CD4-positive, alpha-beta T cell treated with Interleukin-1 beta for 1 hour (primary cell): ENCODE measurements around the gene IQCM.

Source experiments
- DNase-seq, 2 donors: peaks; one replicate each; pipeline ENCODE4 v3.0.0-alpha.2; 2020 to 2022

IQCM gene

DNA sequence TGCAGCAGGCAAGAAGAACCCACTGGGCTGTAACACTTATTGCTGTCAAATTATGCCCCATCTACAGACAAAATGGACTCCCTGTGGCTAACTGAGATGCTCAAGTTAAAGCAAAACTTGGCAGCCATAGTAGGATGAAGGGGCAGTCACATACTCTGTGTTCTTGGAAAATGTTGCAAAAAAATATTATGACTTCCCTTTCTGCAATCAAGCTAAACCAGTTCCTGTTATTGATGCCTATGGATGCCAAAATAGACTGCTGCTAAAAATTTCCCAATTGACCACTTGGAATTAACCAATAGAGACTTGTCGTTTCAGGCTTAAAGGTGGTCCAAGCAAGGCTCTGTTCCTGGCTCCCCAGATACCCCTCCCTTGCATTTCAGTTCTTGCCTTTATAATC lies 49.5 kb downstream of the IQCM start:
- no peak for DNase-seq

DNA sequence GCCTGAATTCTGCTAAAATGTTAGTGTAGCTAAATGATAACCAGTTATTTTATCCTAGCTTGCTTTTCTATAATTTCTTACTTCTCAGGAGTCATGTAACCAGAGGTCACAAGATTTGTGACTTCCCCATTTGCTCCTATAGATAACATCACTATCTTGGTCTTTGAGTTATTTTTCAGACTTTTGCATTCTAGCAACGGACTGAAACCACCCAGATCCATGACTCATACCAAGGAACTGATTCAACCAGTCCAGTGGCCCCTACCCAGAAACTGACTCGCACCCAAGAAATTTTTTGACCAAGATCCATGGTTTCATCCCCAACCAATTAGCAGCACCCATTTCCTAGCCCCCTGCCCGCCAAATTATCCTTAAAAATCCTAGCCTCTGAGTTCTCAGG lies 50.0 kb downstream of the IQCM start:
- DNase-seq = no peak

DNA sequence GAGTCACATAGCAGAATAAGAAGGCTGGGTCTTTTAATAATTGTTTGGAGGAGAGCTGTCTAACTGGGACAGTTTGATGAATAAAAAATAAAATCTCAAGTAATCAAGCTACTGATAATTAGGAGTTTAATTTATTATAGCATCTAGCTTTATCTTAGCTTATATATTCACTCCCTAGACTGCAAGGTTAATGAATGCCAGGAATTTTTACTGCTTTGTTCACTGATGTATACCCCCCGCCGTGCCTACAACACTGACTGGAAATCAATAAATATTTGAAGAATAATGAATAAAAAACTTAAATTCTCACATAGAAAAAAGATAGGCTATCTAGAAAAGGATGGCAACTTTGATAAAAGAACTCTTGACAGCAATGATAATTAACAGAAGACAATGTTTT lies 59.7 kb downstream of the IQCM start:
- no peak for DNase-seq

DNA sequence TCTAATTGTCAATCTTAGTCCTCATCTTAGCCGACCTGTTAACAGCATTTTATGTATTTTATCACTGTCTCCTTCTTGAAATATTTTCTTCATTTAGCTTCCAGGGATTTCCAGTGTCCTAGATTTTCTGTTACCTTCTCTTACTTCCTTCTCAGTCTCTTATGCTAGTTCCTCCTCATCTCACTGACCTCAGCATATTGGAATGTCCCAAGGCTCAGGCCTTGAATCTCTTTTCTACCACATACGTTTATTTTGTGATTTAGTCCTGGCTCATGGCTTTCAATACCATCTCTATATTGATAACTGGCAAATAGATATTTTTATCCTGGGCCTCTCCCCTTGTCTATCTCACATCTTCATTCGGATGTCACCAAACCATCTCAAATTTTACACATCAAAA lies 61.1 kb downstream of the IQCM start:
- no peak for DNase-seq

DNA sequence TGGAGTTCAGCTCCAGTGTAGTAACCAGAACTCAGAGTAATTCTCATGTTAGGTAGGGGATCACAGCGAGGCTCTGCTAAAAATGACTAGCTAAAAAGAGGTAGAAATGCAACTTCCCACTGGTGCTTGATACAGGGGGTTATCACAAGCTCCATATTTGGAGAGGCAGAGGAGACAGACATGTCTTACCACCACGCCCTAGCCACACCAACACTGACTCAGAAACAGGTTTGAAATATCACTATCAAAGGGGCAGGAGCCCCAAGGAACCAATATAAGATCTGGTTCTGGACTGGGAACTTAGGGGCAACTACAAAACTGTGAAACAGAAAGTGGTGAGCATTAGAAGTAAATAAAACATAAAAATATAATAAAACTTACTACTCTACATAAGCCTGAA lies 62.9 kb downstream of the IQCM start:
- no peak for DNase-seq

DNA sequence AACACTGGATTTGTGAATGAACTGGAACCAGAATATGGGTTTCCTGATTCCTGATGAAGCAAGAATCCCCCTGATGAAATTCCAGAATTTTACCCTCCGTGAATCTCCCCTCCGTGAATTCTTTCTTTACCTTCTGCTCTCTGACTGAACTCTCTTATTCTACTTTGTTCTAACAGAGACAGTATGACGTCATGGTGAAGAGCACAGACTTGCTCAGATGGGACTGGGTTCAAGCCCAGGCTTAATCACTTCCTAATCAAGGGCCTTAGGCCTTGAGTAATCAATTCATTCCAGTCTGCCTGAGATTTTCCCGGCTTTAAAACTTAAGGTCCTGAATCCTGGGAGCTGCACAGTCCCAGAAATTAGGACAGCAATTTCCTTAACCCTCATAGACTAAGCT lies 64.5 kb downstream of the IQCM start:
- no peak for DNase-seq

DNA sequence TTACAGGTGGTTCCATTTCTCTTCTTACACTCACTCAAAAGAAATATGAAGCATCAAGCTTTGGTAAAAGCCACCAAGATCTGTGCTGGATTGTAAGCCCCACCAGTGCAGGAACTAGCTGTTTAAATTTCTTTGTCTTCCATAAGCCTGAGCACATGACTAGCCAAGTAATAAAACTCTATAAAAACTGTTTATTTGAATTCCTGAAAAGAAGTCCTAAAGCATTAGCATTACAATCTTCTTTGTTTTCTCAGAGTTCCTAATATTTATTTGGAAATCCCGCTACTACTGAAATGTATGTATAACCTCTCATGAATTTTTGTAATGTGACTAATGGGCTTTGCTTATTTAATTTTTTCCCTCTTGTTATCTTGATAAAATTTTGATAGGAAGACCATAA lies 65.9 kb downstream of the IQCM start:
- DNase-seq = no peak

DNA sequence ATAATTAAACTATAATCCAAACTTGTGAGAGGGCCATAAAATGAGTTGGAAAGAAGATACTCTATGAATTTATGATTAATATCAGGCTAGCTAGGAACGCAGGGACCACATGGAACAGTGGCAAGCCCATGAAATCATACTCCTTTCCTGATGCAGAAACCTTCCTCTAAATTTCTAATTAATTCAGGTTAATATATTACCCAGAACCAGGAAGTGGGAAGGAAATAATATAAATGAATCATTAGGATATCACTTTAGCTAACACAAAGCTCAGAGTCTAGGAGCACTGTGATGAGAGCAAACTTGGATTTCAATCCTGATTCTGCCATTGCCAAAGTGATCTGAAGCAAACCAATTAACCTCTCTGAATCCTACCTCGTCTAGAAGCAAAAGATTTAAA lies 68.0 kb downstream of the IQCM start:
- no peak for DNase-seq

DNA sequence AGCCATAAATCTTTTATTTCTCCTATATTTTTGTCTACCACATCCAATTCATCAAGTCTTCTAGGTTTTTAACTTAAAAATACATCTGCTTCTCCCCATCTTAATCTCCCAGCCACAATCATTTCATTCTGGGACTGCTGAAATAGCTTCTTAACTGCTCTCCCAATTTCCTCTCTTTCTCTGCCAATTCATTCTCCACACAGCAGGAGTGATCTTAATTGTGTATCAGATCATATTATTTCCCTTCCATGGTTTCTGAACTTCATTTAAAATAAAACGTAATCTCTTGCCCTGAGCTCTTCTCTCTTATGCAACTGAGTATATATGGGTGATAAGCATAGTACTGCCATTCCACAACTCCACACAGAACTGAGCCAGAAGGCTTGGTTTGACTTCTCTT lies 69.4 kb downstream of the IQCM start:
- no peak for DNase-seq

DNA sequence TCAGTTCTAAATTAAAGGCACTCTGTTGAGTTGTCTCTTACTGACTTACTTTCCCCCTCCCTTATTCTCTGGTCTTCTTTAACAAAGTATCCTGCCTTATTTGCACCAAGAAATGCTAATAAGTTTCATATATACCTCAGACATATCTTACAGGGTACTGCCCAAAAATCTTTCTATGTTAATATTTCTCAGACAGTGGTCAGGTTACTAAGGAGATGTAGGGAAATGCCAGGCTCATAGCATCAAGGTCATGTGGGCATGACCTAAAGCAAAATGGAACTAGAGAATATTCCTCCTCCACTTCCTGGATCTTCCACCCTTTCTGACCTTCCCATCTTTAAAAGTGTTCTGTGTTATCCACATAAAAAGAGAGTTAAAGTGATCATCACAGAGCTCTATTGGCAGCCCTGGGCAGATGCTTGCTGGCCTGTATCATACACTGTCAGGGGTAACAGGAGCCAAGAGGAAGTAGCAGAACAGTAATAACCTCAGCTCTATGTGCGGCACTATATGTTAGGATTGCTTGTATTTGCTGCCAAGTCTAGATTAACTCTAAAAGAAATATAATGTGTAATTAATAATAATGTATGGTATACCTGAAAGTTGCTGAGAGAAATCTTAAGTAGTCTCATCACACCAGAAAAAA lies 74.3 kb downstream of the IQCM start:
- no peak for DNase-seq

DNA sequence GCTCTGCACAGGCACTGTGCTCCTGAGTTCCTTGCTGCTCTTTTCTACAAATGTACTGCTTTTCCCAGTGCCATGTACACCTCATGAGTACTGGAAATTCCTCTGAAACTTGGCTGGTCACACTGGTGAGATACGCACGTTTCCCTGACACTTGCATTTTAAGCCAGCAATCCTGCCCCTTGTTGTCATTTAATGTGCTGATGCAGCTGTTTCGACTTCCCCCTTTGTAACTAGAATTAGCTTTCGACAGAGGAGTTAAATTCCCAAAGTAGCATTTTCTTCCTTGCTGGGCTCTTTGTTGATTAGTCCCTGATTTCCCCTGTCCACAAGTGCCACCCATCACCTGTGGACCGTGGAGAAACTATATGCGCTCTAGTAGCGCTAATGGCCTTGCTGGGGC lies 77.5 kb downstream of the IQCM start:
- DNase-seq = no peak

DNA sequence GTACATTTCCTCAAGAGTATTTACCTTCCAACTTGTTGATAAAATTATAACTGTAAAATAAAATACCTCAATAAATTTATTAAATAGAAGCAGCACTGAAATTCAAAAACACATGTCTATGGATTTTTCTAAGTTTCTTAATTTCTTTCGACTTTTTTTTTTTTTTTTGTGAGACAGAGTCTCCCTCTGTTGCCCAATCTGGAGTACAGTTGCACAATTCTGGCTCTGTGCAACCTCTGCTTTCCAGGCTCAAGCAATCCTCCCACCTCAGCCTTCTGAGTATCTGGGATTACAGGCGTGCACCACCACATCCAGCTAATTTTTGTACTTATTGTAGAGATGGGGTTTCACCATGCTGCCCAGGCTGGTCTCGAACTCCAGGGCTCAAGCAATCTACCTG lies 79.8 kb downstream of the IQCM start:
- DNase-seq = no peak

DNA sequence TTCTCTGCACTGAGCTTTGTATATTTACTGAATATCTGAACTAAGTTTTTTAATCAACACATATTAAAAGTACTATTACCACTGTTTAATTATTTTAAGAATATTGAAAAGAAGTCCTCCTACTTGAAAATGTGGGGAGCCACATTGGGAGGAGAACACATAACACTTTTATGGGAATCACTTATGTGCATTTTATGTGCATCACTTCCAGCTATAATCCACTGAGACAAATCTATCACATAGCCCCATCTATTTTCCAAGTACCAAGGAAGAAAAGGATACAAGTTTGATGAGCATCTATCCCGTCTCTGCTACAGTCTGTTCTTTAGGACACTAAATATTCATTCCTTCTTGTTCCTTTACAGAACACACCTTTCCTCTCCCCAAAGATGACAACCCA lies 87.2 kb downstream of the IQCM start:
- DNase-seq = no peak

DNA sequence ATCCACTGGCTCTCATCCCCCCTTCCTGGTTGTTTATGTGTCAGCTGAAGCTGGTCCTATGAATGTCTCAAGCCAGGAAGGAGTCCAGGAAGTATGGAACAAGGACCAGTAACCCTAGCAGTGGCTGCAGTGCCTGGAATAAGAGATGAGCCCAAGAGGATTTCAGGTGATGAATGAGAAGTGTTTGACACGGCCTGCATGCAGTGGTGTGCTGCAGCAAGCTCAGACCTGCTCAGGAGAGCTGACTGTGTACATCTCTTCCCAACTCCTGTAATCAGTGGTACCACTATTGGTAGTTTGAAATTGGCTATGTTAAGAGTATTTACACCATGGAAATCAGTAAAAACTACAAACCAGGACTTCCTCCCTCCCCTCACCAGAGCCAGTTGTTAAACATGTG lies 88.0 kb downstream of the IQCM start:
- DNase-seq = no peak

DNA sequence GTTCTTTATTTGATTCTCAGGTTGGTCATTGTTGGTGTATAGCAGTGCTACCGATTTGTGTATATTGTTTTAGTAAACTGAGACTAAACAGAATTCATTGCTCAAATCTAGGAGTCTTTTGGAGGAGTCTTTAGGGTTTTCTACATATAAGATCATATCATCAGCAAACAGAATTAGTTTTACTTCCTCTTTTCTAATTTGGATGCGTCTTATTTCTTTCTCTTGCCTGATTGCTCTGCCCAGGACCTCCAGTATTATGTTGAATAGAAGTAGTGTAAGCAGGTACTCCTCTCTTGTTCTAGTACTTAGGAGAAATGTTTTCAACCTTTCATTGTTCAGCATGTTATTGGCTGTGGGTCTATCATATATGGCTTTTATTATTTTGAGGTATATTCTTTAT lies 92.6 kb downstream of the IQCM start:
- DNase-seq = no peak

DNA sequence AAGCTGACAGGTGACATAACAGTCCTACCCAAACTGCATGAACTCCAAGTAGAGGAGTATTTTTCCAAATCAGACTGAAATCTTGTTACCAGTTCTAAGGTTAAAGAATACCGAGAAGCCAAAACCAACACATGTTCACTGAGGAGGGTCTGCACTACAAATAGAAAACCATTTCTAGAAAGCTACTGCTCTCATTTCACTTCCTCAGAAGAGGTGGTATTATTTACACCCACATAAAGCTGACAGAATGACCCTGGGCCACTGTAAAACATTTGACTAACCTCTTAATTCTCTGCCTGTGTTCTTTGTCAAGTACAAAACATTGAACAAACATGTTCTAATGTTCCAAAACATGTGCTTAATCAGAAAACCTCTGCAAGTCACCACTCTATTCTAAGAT lies 95.8 kb downstream of the IQCM start:
- no peak for DNase-seq

DNA sequence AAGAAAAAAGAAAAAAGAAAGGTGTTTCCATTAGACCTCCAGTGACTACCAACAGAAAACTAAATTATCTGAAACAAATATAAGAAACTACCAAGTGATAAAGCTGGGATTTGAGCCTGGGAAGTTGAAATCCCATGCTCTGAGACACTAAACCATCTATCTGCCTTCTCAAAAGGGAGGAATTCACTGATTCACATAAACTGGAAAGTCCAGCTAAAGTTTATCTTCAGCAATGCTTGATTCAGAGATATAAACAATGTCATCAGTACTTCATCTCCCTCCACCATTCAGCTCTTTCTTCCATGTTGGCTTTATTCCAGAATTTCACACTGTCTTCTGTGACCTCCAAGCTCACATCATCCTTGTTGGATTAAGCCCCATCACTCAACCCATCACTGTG lies 96.3 kb downstream of the IQCM start:
- DNase-seq = no peak

DNA sequence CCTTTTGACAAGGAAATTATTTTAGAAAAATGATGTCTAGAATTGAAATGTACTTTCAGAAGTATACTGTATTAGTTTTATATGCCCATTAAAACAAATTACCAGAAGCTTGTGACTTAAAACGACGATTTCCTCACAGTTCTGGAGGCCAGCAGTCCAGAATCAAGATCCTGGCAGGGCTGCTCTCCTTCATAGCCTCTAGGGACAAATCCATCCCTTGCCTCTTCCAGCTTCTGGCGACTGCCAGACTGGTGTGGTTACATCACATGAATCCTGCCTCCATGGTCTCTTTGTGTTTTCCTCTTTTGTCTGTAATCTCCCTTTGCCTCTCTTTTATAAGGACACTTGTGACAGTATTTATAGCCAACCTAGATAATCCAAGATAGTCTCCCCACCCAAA lies 97.1 kb downstream of the IQCM start:
- no peak for DNase-seq

DNA sequence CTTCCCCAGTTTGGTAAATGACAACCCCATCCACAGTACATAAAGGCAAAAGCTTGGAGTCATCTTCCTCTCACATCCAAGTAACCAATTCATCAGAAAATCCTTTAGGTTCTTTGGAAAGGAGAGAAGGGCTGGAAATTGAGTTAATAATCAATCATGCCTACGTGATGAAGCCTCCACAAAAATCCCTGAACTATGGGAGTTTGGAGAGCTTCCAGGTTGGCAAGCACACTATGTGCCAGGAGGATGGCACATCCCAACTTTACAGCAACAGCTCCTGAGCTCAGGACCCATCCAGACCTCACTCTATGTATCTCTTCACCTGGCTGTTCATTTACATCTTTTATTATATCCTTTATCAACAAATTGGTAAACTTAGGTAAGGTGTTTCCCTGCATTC lies 98.9 kb downstream of the IQCM start:
- no peak for DNase-seq

DNA sequence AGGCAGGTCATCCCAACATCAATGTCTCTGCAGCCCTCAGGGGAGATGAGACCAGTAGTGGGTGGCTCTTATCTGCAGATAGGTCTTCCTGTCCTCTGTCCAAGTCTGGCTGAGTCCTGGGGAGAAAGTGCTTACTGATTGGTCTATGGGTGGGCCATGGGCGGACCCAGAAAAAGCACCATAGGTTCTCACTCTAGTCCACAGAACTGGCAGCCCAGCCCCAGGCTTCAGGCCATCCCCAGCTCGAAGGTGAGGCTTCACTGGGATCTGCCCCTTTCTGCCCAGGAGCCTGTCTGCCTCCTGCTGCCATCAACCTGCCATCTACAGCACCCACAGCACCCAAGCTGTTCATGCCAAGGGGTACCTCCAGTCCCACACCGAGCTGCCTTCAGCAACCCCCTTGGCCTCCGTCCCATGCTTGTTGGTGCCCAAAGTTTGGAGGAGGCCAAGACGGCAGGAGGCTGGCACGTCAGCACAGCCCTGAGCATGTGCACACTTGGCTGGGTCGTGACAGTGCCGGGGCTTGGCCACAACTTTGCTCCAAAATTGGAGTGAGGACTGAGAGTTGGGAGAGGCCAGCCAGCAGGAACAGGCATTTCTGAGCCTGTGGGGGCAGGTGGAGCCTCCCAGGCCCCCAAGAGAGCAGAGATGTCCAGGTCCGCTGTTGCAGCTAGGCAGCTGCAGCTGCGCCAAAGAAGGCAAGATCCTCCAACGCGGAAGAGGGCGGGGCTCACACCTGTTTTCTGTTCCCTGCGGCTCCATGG lies 99.6 kb downstream of the IQCM start:
- no peak for DNase-seq

DNA sequence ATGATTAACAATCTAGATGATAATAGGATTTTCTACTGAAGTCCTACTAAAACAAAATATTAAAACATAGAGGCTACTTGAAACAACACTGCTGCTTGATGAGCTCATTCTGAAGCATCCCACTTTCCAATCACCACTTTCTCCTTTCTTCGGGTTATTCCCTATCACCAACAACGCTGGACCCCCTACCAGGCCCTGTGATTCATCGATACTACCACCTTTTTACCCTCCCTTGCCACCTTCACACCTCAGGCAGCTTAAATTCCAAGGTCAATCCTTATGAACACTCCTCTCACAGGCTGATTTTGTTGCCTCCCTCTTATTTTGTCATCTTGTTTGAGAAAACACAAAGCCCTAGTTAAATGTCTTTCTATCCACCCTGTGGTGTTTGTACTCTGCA lies 102.6 kb downstream of the IQCM start:
- no peak for DNase-seq

DNA sequence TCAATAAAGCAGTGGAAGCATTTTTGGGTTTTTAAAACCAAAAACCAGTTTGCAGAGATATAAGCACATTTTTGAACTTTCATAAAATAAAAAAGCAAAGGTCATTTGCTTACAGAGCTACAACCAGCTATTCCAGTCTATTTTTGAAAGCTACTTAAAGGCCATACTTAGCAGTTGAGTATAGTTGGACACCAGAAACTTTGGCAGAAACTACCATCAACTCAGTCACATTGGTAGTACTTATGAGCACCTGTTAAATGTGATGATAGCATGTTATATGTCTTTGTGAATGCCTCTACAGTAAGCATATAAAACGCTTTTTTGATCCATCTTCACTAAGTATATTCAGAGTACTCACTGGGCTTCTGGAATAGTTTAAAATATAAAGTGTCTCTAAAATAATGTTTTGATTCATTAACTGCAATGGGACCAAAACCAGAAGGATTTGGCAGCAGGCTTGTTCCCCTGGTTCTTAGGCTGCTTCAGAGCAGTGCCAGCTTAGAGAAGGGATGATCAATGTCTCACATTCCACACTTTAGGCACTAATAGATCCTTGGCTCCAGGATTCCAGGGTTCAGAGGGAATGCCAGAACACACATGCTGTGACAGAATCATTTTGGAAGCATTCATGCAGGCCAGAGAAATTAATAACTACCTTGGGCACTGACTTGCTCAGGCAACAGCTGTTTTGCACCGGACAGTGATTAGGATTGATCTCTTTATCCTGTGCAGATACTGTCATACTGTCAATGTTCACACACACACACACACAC lies 103.9 kb downstream of the IQCM start:
- DNase-seq = no peak

DNA sequence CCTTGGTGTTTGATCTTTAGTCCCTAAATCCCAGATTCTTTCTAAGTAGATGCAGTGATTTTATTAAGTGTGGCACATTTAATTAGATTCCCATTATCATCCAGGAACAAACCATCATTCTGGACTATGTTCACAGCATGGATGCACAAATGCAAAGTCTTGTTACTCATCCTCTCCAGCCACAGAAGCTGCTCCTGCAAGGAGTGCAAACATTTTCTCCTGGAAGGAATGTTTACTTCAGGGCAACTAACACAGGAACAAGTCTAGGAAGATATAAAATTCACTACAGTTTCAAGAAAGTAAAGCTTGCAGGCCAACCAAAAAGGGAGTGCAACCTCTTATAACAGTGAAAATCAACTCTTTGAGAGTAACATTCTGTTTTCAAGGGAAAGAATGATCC lies 106.0 kb downstream of the IQCM start:
- DNase-seq = no peak

DNA sequence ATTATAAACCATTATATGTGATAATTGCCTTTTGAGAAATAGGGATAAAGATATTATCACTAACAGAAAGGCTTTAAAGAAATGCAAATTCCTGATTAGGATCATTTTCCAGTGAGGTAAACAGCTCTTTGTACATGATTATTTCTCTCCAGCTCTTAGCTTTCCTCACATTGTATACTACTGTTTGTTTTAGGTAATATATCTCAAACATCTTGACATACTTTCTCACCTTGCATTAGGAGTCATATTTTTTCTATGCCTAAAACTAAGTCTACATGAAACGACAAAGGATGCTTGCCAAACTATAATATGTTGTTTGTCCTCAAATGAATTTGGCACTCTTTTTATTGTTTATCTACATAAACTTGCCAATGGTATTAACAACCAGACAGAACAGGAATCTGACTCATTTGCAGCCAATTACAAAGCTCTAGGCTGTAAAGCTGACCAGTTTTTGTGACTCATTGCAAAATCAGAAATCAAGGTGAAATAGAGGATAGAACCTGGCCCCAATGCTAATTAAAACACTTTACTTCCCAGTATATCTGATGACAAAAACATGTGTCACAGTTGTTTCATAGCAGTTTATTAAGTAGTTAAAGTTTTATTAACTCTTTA lies 107.0 kb downstream of the IQCM start:
- DNase-seq = no peak
